ENCODE measurements around the gene GPC6. TPM values are rescaled to one million over a fixed set of nuclear protein-coding genes. Genes with fewer than 3 reads are reported as not detected.
"Not testable (repeated sequence)": the region's sequence is repeated elsewhere in the genome, so short reads cannot be mapped to it uniquely, and the experiment has no call there.

Gene GPC6
- total RNA-seq, 1 donor from 2014 or later, result 5.5 TPM

GRCh38 chr13:93437081-93437480, 210.5 kb downstream of the GPC6 start:
- Histone ChIP-seq H3K4me3 (ENCODE audit: low read depth, low read length) (no peak overlapping the region), H3K36me3 (ENCODE audit: control insufficient read depth, insufficient read depth, low read length) (no peaks in the 10 kb centered on the region), H3K27me3 (ENCODE audit: control insufficient read depth, insufficient read depth, low read length) (no peaks in the 10 kb centered on the region)
- no peak for FAIRE-seq
- TF ChIP-seq CTCF (IDR thresholded peaks at IDR 0.05; ENCODE audit: insufficient read depth, low read length, severe bottlenecking), result no peak
- no peak for DNase-seq (ENCODE audit: low read depth)

- Histone ChIP-seq H3K27me3 (ENCODE audit: control insufficient read depth, insufficient read depth, low read length) (no peaks in the 10 kb centered on the region), H3K36me3 (ENCODE audit: control insufficient read depth, insufficient read depth, low read length) (no peaks in the 10 kb centered on the region), H3K4me3 (ENCODE audit: low read depth, low read length) (no peak overlapping the region)
- FAIRE-seq (no peak), DNase-seq (ENCODE audit: low read depth) (no peak)
- TF ChIP-seq CTCF (IDR thresholded peaks at IDR 0.05; ENCODE audit: insufficient read depth, low read length, severe bottlenecking), result no peak
Measured at GRCh38 chr13:93446238-93446637, 219.6 kb downstream of the GPC6 start.

- H3K36me3 ChIP-seq (ENCODE audit: control insufficient read depth, insufficient read depth, low read length), result no peaks in the 10 kb centered on the region
- FAIRE-seq (no peak), DNase-seq (ENCODE audit: low read depth) (peak; percentile 81)
- H3K4me3 ChIP-seq (ENCODE audit: low read depth, low read length), result no peak overlapping the region
- no peak for TF ChIP-seq CTCF (IDR thresholded peaks at IDR 0.05; ENCODE audit: insufficient read depth, low read length, severe bottlenecking)
- no peaks in the 10 kb centered on the region for H3K27me3 ChIP-seq (ENCODE audit: control insufficient read depth, insufficient read depth, low read length)
Measured at GRCh38 chr13:93450191-93450621, 223.6 kb downstream of the GPC6 start.

GRCh38 chr13:93450761-93451160, 224.2 kb downstream of the GPC6 start:
- peak; percentile 37 for DNase-seq (ENCODE audit: low read depth)
- no peak for FAIRE-seq
- H3K27me3 ChIP-seq (ENCODE audit: control insufficient read depth, insufficient read depth, low read length), result no peaks in the 10 kb centered on the region
- no peak for TF ChIP-seq CTCF (IDR thresholded peaks at IDR 0.05; ENCODE audit: insufficient read depth, low read length, severe bottlenecking)
- H3K36me3 ChIP-seq (ENCODE audit: control insufficient read depth, insufficient read depth, low read length), result no peaks in the 10 kb centered on the region
- H3K4me3 ChIP-seq (ENCODE audit: low read depth, low read length), result no peak overlapping the region

GRCh38 chr13:93454676-93455235, 228.1 kb downstream of the GPC6 start:
- not testable (repeated sequence) for FAIRE-seq; DNase-seq (ENCODE audit: low read depth); H3K4me3 ChIP-seq (ENCODE audit: low read depth, low read length)

GRCh38 chr13:93455861-93456260, 229.3 kb downstream of the GPC6 start:
- TF ChIP-seq CTCF (IDR thresholded peaks at IDR 0.05; ENCODE audit: insufficient read depth, low read length, severe bottlenecking), result no peak
- FAIRE-seq (no peak), DNase-seq (ENCODE audit: low read depth) (no peak)
- Histone ChIP-seq H3K27me3 (ENCODE audit: control insufficient read depth, insufficient read depth, low read length) (no peaks in the 10 kb centered on the region), H3K4me3 (ENCODE audit: low read depth, low read length) (no peak overlapping the region), H3K36me3 (ENCODE audit: control insufficient read depth, insufficient read depth, low read length) (no peaks in the 10 kb centered on the region)

More at GRCh38 chr13:93454676-93455235, 228.1 kb downstream of the GPC6 start:
- H3K27me3 ChIP-seq (ENCODE audit: control insufficient read depth, insufficient read depth, low read length); H3K36me3 ChIP-seq (ENCODE audit: control insufficient read depth, insufficient read depth, low read length): not testable (repeated sequence)
